Panc1 (cell line): Measurements from ENCODE around the gene APOBEC3F.

Experiments
- CTCF ChIP-seq: fragments of 450-650 bp; IDR thresholded peaks from 2 replicates; pipeline ENCODE4 v1.5.1; 2017; ENCODE audit warnings: mild to moderate bottlenecking
- SIN3A ChIP-seq: IDR thresholded peaks from 2 replicates; pipeline ENCODE4 v1.6.1; 2012; ENCODE audit warnings: low read depth, mild to moderate bottlenecking, low read length, moderate library complexity, borderline replicate concordance; ENCODE audit not compliant: insufficient read depth

- no peak for TF ChIP-seq SIN3A
- TF ChIP-seq CTCF, result no peak
These were observed 40.4 kb downstream of the APOBEC3F start for GRCh38 chr22:39081016-39081415.
